Endothelial cell of umbilical vein (primary cell): ENCODE measurements around the gene NAA10. TPM values are rescaled to one million over a fixed set of nuclear protein-coding genes. Genes with fewer than 3 reads are reported as not detected.

ENCODE experiments used
- BruUV-seq: library from RNA; stranded (reverse); fragments of 400-500 nt; replicated peaks from 2 replicates; lab custom pipeline; 2021; lab: Mats Ljungman, UMichigan
- CTCF ChIA-PET: fragments of 300-600, 350-600 bp; sonication (Branson Sonifier 250); formaldehyde crosslinking; loops from one replicate; lab custom pipeline; 2021; ENCODE audit warnings: antibody characterized with exemption, inconsistent platforms; lab: Charles Lee
- POLR2A ChIA-PET: fragments of 300-600, 350-600 bp; sonication (Branson Sonifier 250); formaldehyde crosslinking; loops from one replicate; lab custom pipeline; 2021; ENCODE audit warnings: antibody characterized with exemption, inconsistent platforms; lab: Charles Lee
- DNase-seq: peaks from one replicate; pipeline ENCODE4 v3.0.0-alpha.2; 2011; ENCODE audit warnings: low read depth, low spot score
- FAIRE-seq: peaks from 2 replicates; lab custom pipeline; 2011; peaks lifted over from hg19 to GRCh38; lab: Jason Lieb, UNC
- H2AFZ ChIP-seq: 2 replicates; pipeline ENCODE4 v1.6.0; 2012; ENCODE audit warnings: low read depth, low read length, control low read depth, inconsistent platforms
- H3K27ac ChIP-seq: 2 replicates; pipeline ENCODE4 v1.5.1; 2011; ENCODE audit warnings: low read depth, mild to moderate bottlenecking, control low read depth, low read length, moderate library complexity; ENCODE audit not compliant: insufficient read depth
- H3K27me3 ChIP-seq, 2 experiments: 2 replicates each; pipeline versions ENCODE4 v1.6.0 to v1.6.1; 2011; ENCODE audit warnings: low read length in 2 of 2, mixed read lengths in 1 of 2; ENCODE audit not compliant: control insufficient read depth in 2 of 2, insufficient read depth in 2 of 2
- H3K36me3 ChIP-seq, 2 experiments: 2 replicates in 1 of 2; 3 replicates in 1 of 2; pipeline ENCODE4 v1.5.1; 2011; ENCODE audit warnings: low read length in 2 of 2, mild to moderate bottlenecking in 1 of 2, moderate library complexity in 1 of 2; ENCODE audit not compliant: control insufficient read depth in 2 of 2, insufficient read depth in 2 of 2; ENCODE audit errors: extremely low read depth in 1 of 2
- H3K4me1 ChIP-seq: 3 replicates; pipeline ENCODE4 v1.5.1; 2011; ENCODE audit warnings: mild to moderate bottlenecking, low read length; ENCODE audit not compliant: control insufficient read depth, insufficient read depth; ENCODE audit errors: extremely low read depth
- H3K4me2 ChIP-seq: 2 replicates; pipeline ENCODE4 v1.6.1; 2011; ENCODE audit warnings: low read length, control low read depth, mixed read lengths; ENCODE audit not compliant: insufficient read depth
- H3K4me3 ChIP-seq, 3 experiments: fragments of 200-600 bp in 1 of 3; sonication (generic), shearing (Covaris generic) in 1 of 3; replicated peaks in 1 of 3; 2 replicates each; pipeline ENCODE4 v1.5.1; 2011 to 2016; ENCODE audit warnings: control low read depth in 3 of 3, low read length in 3 of 3, mild to moderate bottlenecking in 2 of 3, inconsistent platforms in 1 of 3, low read depth in 1 of 3, moderate library complexity in 1 of 3; ENCODE audit not compliant: insufficient read depth in 1 of 3
- H3K79me2 ChIP-seq: 2 replicates; pipeline ENCODE4 v1.6.0; 2012; ENCODE audit warnings: low read length, inconsistent platforms; ENCODE audit not compliant: control insufficient read depth, insufficient read depth
- H3K9ac ChIP-seq: replicated peaks from 2 replicates; pipeline ENCODE3; 2011; ENCODE audit warnings: low read length, control low read depth; ENCODE audit not compliant: insufficient read depth; ENCODE audit errors: extremely low read depth
- H3K9me1 ChIP-seq: replicated peaks from 3 replicates; pipeline ENCODE4 v1.6.0; 2011; ENCODE audit warnings: mild to moderate bottlenecking, low read length; ENCODE audit not compliant: control insufficient read depth, insufficient read depth; ENCODE audit errors: extremely low read depth
- H3K9me3 ChIP-seq: replicated peaks from 2 replicates; pipeline ENCODE4 v1.5.1; 2012; ENCODE audit warnings: low read length, inconsistent platforms; ENCODE audit not compliant: control insufficient read depth, insufficient read depth
- H4K20me1 ChIP-seq: replicated peaks from 2 replicates; pipeline ENCODE3; 2011; ENCODE audit warnings: mild to moderate bottlenecking, low read length; ENCODE audit not compliant: control insufficient read depth, insufficient read depth; ENCODE audit errors: extremely low read depth
- CTCF ChIP-seq, 2 donors: IDR thresholded peaks; 1 replicate in 1 of 2; 2 replicates in 1 of 2; pipeline ENCODE4 v1.5.1; 2011; ENCODE audit warnings: low read length in 2 of 2, mild to moderate bottlenecking in 2 of 2, moderate library complexity in 2 of 2, control low read depth in 1 of 2, inconsistent platforms in 1 of 2, low read depth in 1 of 2; ENCODE audit not compliant: insufficient read depth in 1 of 2; ENCODE audit errors: extremely low read depth in 1 of 2
- EZH2 ChIP-seq: IDR thresholded peaks from 2 replicates; pipeline ENCODE4 v1.6.1; 2012; ENCODE audit warnings: borderline replicate concordance, low read depth, mild to moderate bottlenecking, moderate library complexity, low read length, inconsistent platforms; ENCODE audit not compliant: severe bottlenecking
- FOS ChIP-seq: IDR thresholded peaks from 2 replicates; pipeline ENCODE4 v1.6.1; 2011; ENCODE audit warnings: mild to moderate bottlenecking, low read length, moderate library complexity, borderline replicate concordance; ENCODE audit not compliant: insufficient read depth
- GATA2 ChIP-seq: IDR thresholded peaks from 2 replicates; pipeline ENCODE4 v1.7.0; 2011; ENCODE audit warnings: low read depth, mild to moderate bottlenecking, moderate library complexity, mixed read lengths, low read length; ENCODE audit not compliant: insufficient read length, insufficient read depth
- JUN ChIP-seq: IDR thresholded peaks from 2 replicates; pipeline ENCODE4 v1.6.1; 2011; ENCODE audit warnings: borderline replicate concordance, low read depth; ENCODE audit not compliant: insufficient read length, insufficient read depth
- MAX ChIP-seq: IDR thresholded peaks from 2 replicates; pipeline ENCODE4 v1.6.1; 2011; ENCODE audit not compliant: insufficient read depth, insufficient read length
- MYC ChIP-seq: IDR thresholded peaks from one replicate; pipeline ENCODE4 v1.6.1; 2011; ENCODE audit warnings: mild to moderate bottlenecking, low read depth, low read length
- POLR2A ChIP-seq: IDR thresholded peaks from 2 replicates; pipeline ENCODE4 v1.6.1; 2012; ENCODE audit warnings: low read depth, mild to moderate bottlenecking, control low read depth, low read length
- POLR2AphosphoS5 ChIP-seq: IDR thresholded peaks from 2 replicates; pipeline ENCODE4 v1.6.1; 2012; ENCODE audit warnings: low read depth, mild to moderate bottlenecking, control low read depth, low read length, moderate library complexity; ENCODE audit not compliant: insufficient read depth
- dilution Hi-C: fragments of 300-500 bp; cut with MboI; formaldehyde crosslinking; loops from one replicate; pipeline ENCODE4 v1.15.0; 2019; ENCODE audit warnings: low sequenced_read_pairs; ENCODE audit not compliant: extremely low pct_ligation_motif_present
- intact Hi-C: fragments of 100-400 bp; cut with micrococcal nuclease; formaldehyde crosslinking; loops from one replicate; pipeline ENCODE4 v1.10.0; 2022
- polyA plus RNA-seq, 4 experiments: library from polyadenylated mRNA; depleted of rRNA in 3 of 4; stranded (reverse) in 3 of 4; unstranded in 1 of 4; fragments of >200 nt; gene quantifications; 2 replicates each; pipeline versions ENCODE4 v1.2.1 to v1.2.3, GENCODE V29; 2011 to 2012; ENCODE audit warnings: missing spikeins in 1 of 4
- total RNA-seq: library from RNA; stranded (reverse); gene quantifications from 2 replicates; pipeline ENCODE4 v1.2.3, GENCODE V29; 2021

The NAA10 gene
- total and polyA plus RNA-seq, 2 donors (not counting 3 experiments of a cell fraction or from before 2014, with no cell fraction given), result 141 to 144 TPM

GRCh38 chrX:153947009-153947769, 12.4 kb upstream of the NAA10 start:
- BruUV-seq, result no TSS peak
- Histone ChIP-seq H3K4me1 (peaks cover 31% of the 10 kb centered on the region), H3K36me3 (peaks cover 10 to 15% of the 10 kb centered on the region in 2 experiments), H4K20me1 (no peaks in the 10 kb centered on the region), H2AFZ (no peak overlapping the region), H3K9ac (no peak overlapping the region), H3K4me2 (no peak overlapping the region), H3K9me3 (no peaks in the 10 kb centered on the region), H3K79me2 (peaks cover 6% of the 10 kb centered on the region), H3K9me1 (no peaks in the 10 kb centered on the region), H3K27me3 (no peaks in the 10 kb centered on the region), H3K27ac (peak overlapping the region; percentile 38), H3K4me3 (no peak overlapping the region)
- dilution Hi-C loops, result no loop called here
- FAIRE-seq, result peak; percentile 97
- ChIA-PET CTCF (interaction anchor here (0.6 to 9.4 kb wide), 19 partner anchors 8 to 188 kb away, joined by 3 to 253 read pairs (median 6); partner anchors contain the start of genes ARHGAP4, IDH3G, NAA10 and PLXNB3), POLR2A (interaction anchor here (1.0 kb wide), 1 partner anchor 20 kb away, joined by 4 read pairs; no protein-coding TSS in a partner anchor)
- TF ChIP-seq GATA2 (no peak), EZH2 (no peak), MYC (no peak), POLR2A (no peak), POLR2AphosphoS5 (peak; percentile 25), FOS (no peak), JUN (no peak), CTCF (IDR thresholded peaks at IDR 0.05; ENCODE audit: extremely low read depth in 1 of 2, insufficient read depth in 1 of 2, low read depth in 1 of 2, low read length in 2 of 2) (peak; percentile 81 to 85), MAX (no peak)
- intact Hi-C loops, result loop anchor here (1.0 kb wide), 3 partner anchors 19 to 183 kb away; partner anchors contain the start of gene PLXNB3
- peak; percentile 79 for DNase-seq
